NOMO-1 treated with dmso at 0.1 percent for 144 hours (cell line): ENCODE results near the gene NR1I3.

Experiments used
- DNase-seq: peaks from one replicate; lab custom pipeline; 2025; ENCODE audit not compliant: unreplicated experiment; lab: John Stamatoyannopoulos, UW

Gene NR1I3

DNA sequence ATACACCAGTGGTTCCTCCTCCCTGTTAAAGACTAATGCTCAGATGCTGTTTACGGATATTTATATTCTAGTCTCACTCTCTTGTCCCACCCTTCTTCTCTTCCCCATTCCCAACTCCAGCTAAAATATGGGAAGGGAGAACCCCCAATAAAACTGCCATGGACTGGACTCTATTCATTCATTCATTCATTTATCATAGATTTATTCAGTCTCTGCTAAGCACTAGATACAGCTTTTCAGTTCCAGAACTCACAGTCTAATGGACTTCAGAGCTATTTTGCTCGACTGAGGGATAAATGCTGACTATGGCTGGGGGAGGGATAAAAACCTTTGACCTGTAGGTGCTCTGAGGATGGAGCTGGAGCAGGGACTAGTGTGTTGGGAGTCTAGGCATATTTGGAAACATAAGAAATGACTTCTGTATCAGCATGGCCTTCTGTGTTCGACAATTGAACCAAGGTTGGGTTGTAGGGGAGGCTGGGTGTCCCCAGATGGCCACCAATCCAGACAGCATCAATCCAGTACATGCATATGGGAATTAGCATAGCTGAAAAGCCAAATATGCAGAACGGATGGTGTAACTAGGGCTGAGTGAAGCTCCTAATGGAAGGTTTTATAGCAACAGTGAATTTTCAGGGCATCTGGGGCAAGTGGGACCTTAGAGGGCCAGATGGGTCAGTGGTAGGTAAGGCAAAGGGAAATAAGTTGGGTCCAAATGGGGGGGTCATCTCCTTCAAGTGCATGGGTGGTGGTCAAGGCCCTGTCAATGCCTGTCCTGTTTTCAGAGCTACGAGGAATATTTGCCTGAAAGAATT, 18.7 kb downstream of the NR1I3 start:
- DNase-seq, result no peak

DNA sequence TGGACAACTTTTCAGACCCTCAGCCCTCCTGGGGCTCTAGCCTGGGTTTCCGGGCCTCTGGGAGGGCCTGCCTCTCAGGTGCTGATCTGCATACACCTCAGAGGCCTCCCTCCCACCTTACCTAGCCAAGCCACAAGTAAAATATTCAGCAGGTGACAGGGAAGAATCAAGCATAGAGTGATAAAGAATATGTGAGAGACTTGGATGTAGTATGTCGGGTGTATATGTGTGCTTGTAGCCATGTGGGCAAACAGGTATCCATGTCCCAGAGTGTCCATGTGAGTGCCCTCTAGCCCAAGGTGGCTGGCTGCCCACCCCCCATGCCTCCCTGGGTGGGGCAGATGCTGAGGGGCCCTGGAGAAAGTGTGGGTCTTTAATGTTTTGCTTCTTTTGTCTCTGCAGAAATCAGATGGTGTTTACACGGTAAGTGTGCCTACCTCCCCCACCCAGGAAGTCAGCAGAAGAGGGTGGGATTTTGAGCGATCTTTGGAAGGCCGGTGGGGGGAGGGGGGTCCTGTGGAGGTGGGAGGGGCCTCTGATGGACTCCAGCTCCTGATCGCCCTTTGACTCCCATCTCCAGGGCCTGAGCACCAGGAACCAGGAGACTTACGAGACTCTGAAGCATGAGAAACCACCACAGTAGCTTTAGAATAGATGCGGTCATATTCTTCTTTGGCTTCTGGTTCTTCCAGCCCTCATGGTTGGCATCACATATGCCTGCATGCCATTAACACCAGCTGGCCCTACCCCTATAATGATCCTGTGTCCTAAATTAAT, 19.5 kb downstream of the NR1I3 start:
- DNase-seq, result no peak

GRCh38 chr1:161217831-161218230, 20.2 kb downstream of the NR1I3 start:
- no peak for DNase-seq

DNA sequence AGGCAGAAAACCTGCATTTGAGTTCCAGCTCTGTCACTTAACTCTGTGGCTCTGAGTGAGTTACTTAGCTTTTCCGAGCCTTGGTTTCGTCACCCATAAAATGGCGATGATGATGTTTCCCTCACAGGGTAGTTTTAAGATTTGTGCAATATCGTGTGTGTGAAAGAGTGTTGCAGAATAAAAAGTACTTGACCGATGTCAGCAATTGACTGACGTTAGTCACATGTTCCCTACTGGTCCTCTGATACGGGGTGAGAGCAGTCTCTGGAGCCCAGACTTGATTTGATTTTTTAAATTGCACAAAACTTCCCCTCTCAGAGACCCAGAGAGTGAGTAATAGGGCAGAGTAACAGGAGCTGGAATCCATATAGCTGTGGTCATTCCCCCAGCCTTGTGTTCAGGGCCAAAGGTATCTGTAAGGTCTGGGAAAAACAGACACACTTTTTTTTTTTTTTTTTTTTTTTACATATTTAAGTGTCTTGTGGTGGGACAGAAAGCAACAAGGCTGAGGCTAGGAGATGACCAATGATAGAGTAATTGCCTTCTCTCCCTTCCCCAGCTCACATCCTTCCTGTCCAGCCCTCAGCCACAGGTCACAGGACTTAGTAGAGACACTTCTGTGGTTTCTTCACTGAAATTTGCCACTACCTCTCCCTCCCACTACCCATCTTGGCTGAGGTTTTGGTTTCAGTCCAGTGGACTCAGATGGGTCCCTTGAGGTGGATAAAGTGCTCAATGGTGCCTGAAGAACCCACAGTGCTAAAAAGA, 20.9 kb downstream of the NR1I3 start:
- DNase-seq, result peak; percentile 84

DNA sequence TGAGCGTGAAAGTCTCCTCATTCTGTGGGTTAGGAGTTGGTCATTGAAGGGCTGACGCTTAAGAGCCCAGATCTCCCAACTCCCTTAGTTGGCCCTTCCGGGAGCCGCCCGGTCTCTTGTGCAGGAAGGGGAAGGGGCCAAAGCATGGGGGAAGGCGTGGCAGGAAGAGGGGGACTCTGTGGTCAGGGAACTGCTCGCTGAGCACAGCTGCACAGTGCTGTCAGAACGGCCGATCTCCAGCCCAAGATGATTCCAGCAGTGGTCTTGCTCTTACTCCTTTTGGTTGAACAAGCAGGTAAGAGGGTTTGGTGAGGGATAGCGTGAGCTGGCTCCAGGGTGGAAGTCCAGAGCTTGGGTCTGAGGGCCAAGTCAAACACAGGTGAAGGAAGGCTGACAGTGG, 22.9 kb downstream of the NR1I3 start, which contains the start of gene FCER1G:
Gene FCER1G (plus strand): TSS at position 220 of the 400 bp plus-strand sequence. CDS start 27 bp downstream, at position 247.
- peak; percentile 65 for DNase-seq

DNA sequence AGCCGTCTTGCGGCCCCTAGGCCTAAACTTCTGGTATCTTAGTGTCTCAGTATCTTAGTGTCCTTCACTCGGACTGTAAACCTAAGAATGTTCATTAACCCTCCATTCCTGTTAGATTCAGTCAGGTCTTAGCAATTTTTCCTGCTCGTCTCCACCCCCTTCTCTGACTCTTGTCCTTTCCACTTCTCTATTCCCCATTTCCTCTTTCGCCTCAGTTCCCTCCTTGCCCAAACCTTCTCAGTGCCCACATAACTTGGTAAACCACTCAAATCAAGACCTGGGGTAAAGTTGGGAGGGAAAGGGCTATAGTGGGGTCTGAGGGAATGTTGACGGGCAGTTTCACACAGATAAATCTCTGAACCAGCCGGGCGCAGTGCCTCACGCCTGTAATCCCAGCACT, 23.6 kb downstream of the NR1I3 start:
- peak; percentile 59 for DNase-seq

- peak; percentile 48 for DNase-seq
These were observed 28.1 kb downstream of the NR1I3 start for GRCh38 chr1:161209790-161210409.

DNA sequence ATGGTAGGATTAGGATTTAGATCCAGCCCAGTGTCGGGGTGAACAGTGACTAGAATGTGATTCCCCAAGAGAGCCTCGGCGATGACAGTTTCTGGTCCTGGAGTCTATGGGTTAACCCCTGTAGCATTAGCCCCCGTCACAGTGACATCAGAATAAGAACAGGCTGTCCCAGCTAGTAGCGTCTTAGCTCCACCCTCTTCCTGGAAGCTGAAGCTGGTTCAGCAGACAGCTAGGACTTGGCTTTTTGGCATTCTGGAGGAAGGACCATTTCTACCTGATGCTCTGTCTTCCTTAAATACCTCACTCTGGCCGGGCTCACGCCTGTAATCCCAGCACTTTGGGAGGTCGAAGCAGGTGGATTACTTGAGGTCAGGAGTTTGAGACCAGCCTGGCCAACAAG, 30.8 kb downstream of the NR1I3 start:
- DNase-seq, result no peak

DNA sequence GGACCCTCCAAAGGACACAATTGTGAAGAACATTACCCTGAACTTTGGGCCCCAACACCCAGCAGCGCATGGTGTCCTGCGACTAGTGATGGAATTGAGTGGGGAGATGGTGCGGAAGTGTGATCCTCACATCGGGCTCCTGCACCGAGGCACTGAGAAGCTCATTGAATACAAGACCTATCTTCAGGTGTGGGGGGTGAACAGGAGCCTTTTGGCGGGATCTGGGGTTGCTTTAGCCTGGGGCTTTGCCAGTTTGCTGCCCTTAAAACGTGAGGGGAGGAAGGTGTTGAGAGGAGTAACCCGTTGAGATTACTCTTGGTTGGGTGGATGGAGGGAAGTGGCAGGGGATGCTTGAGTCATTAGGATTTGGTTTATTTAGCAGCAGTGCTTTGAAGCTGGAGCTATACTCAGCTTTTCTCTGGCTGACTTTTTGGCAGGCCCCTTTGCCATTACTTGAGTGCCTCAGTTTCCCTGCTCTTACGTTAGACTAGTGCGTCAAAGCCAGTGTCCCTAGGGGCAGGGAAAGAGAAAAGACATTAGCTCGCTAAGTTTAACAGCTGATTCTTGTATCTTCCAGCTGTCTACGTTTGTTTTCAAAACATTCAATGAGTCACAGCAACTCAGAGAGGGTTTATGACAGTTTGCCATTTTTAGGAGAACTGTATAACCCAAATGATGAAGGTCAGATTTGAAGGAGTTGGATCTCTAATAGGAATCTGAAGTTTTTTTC, 31.4 kb downstream of the NR1I3 start:
- DNase-seq, result no peak

- DNase-seq, result peak; percentile 94
These were observed 35.9 kb downstream of the NR1I3 start, which contains the start of gene NDUFS2 for GRCh38 chr1:161201836-161202712. Gene NDUFS2 (plus strand): TSS chr1:161202367. CDS start chr1:161202386, 19 bp downstream.

DNA sequence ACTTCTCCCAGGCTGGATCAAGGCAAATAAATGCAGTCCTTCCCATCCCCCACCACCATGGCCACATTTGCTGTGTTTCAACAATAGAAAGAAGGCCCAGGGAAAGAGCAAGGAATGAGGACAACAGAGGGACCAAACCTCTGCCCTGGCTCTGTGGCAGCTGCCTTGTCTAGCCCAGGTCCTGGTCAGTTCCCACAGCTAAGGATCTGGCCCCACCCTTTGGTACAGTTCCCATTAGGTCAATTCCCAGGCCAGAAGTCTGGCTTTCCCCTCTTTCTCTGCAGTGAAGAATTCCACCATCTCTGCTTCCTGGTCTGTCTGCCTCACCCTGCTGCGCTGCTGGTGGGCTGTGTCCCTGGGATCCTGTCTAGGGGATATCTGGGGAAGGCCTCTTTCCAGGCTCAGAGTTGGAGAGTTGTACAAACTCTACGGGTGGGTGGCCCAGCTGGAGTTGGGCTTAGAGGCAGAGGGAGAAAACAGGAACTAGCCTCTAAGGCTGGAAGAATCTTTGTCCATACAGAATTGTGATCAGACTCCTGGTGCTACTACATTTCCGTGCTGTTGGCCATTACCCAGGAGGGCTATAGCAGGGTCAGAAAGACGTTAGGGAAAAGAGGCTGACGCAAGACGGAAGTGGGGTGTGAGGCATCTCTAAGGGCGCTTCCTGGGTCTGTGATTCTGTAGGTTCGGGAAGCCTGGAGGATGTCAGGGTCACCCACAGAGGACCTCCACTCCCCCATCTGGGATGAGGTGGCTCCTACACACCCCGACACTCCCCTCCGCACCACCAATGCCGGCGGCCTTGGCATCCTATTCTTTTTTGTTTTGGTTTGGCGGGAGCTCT, 36.8 kb downstream of the NR1I3 start:
- DNase-seq, result no peak

GRCh38 chr1:161200421-161200991, 37.5 kb downstream of the NR1I3 start:
- DNase-seq, result no peak

DNA sequence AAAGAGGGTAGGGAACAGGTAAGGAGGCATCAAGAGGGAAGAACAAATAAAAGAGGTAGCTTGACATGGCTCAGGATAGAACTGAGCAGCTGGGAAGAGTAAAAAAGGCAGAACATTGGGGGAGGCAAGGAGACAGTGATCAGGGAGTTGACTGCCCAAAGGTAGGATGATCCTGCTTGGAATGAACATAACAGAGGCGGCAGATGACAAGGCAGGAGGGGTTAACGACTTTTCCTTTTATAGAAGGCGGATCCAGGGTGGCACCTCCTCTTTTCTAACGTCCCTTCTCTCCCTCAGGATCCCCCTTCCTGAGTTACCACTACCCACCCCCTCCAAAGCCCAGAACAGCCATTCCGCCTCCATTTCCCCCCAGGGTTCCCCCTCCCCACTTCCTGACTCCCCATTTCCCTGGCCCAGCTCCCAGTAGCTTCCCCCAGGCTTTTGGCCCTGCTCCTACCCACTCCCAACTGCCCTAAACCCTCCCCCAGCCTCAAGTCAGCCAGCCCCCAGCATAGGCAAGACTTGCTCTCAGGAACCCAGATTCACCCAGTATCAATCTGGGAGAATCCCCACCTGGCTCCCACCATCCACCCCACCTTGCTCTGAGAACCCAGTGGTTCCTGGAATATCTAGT, 38.4 kb downstream of the NR1I3 start:
- no peak for DNase-seq

DNA sequence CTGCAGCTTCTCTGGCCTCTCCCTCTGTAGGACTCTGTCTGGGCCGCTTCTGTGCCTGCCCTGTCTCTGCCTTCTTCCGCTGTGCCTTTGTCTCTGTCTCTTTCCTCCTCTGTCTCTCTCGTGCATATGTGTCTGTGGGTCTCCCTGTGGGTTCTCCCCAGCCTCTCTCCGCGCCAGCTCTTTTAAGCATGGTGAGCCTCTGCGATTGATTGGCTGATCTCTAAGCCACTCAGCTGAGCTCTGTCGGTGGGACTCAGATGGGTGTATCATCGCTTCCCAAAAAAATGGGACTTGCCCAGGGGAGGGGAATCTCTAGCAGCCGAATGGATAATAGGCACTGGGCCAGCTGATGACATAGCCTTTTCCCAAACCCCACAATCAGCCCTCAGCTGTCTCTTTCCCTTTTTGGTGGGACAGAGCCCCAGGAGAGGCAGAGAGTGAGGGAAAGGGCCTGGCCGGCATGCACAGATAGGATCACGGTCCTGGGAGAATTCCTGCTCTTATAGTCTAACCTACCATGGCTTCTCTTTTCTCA, 39.0 kb downstream of the NR1I3 start, which contains the start of gene ADAMTS4:
Gene ADAMTS4 (minus strand): TSS at position 158 of the 535 bp plus-strand sequence. CDS start 427 bp downstream, outside the sequence.
- DNase-seq, result no peak

- no peak for DNase-seq
These were observed 39.7 kb downstream of the NR1I3 start for GRCh38 chr1:161198194-161198896.

DNA sequence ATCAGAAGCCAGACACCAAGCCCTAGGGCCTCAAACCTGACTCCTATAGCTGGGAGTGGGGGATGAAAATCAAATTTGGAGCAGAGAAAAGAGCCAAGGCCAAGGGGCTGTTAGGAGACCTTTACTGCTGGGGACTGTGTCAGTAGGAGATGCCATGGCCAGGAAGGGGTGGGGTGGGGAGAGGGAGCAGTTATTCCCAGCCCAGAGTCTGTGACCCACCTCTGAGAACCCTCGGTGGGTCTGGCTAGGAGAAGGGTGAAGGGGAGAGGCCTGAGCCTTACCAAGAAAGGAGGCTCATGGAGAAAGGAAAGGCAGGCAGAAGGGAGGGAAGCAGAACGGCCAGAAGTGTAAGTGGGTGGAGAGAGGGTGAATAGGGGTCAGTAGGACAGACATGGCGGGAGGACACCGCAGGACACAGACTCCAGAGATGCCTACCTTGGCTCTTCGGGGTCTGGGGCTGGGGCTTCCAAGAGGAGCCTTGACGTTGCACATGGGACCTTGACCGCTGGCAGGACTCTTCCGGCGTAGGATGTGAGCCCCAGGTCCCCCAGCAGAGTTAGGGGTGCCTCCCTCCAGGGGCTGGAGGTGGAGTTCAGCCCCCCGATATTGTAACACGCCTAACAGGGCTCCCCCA, 40.3 kb downstream of the NR1I3 start:
- no peak for DNase-seq
